ENCODE measurements around the gene SIRT3. TPM values are rescaled to one million over a fixed set of nuclear protein-coding genes. Genes with fewer than 3 reads are reported as not detected.
"Not testable (repeated sequence)": the region's sequence is repeated elsewhere in the genome, so short reads cannot be mapped to it uniquely, and the experiment has no call there.

Gene SIRT3
- total RNA-seq, 2 experiments from 2014 or later = 24.3 to 25.2 TPM

DNA sequence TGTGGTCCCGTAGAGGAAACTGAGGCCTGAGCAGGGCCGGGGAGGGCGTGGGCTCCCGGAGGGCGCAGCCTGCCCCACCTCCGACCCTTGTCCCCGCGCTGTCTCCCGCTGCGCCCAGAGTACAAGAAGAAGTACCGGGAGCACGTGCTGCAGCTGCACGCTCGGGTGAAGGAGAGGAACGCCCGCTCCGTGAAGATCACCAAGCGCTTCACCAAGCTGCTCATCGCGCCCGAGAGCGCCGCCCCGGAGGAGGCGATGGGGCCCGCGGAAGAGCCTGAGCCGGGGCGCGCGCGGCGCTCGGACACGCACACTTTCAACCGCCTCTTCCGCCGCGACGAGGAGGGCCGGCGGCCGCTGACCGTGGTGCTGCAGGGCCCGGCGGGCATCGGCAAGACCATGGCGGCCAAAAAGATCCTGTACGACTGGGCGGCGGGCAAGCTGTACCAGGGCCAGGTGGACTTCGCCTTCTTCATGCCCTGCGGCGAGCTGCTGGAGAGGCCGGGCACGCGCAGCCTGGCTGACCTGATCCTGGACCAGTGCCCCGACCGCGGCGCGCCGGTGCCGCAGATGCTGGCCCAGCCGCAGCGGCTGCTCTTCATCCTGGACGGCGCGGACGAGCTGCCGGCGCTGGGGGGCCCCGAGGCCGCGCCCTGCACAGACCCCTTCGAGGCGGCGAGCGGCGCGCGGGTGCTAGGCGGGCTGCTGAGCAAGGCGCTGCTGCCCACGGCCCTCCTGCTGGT lies 44.0 kb upstream of the SIRT3 start:
- H3K27me3 Mint-ChIP-seq = no peaks in the 10 kb centered on the region
- POLR2A ChIA-PET = interaction anchor here (0.7 to 16.3 kb wide), 16 partner anchors 9 to 136 kb away, joined by 3 to 336 read pairs (median 8); partner anchors contain the start of genes BET1L, IFITM1, IFITM2 and PGGHG

GRCh38 chr11:279040-279965 lies 43.2 kb upstream of the SIRT3 start:
- peaks cover 10% of the 10 kb centered on the region for H3K9me3 Mint-ChIP-seq
- POLR2A ChIA-PET = interaction anchor here (0.5 to 16.3 kb wide), 17 partner anchors 8 to 422 kb away, joined by 3 to 336 read pairs (median 9); partner anchors contain the start of genes BET1L, IFITM1, IFITM2 and PGGHG
- H3K27ac Mint-ChIP-seq = peak overlapping the region; percentile 99
- H3K27me3 Mint-ChIP-seq = no peaks in the 10 kb centered on the region
- ATAC-seq (ENCODE audit: low read depth) = peak; percentile 12
- peaks cover 31% of the 10 kb centered on the region for H3K4me1 Mint-ChIP-seq
- H3K4me3 Mint-ChIP-seq = peak overlapping the region; percentile 97
- DNase-seq = peak; percentile 68
- H3K36me3 Mint-ChIP-seq = peaks cover 55% of the 10 kb centered on the region

More for the DNA sequence above, 44.0 kb upstream of the SIRT3 start:
- peak; percentile 69 for DNase-seq
- H3K9me3 Mint-ChIP-seq = peaks cover 10% of the 10 kb centered on the region
- peaks cover 60% of the 10 kb centered on the region for H3K36me3 Mint-ChIP-seq
- peaks cover 32% of the 10 kb centered on the region for H3K4me1 Mint-ChIP-seq
- peak; percentile 31 for ATAC-seq (ENCODE audit: low read depth)
- H3K27ac Mint-ChIP-seq = peak overlapping the region; percentile 95
- H3K4me3 Mint-ChIP-seq = peak overlapping the region; percentile 89

- DNase-seq (peak; percentile 49), ATAC-seq (ENCODE audit: low read depth) (no peak)
- H3K27ac Mint-ChIP-seq = peak within 1 kb of the TSS; percentile 99
- H3K4me3 Mint-ChIP-seq = peak within 1 kb of the TSS; percentile 97
- H3K9me3 Mint-ChIP-seq = peaks cover 10% of the 10 kb centered on the region
- peaks cover 48% of the 10 kb centered on the region for H3K36me3 Mint-ChIP-seq
- H3K27me3 Mint-ChIP-seq = peaks cover 2% of the 10 kb centered on the region
- POLR2A ChIA-PET = interaction anchor here (0.5 to 16.3 kb wide), 16 partner anchors 11 to 423 kb away, joined by 3 to 336 read pairs (median 6); partner anchors contain the start of genes BET1L, IFITM1, IFITM2 and IFITM5
- H3K4me1 Mint-ChIP-seq = peaks cover 25% of the 10 kb centered on the region
Observed at GRCh38 chr11:278001-278951, 42.1 kb upstream of the SIRT3 start, which contains the start of gene NLRP6. Gene NLRP6, plus strand, starts transcription at chr11:278407. Its CDS starts 163 bp downstream, at chr11:278570.

DNA sequence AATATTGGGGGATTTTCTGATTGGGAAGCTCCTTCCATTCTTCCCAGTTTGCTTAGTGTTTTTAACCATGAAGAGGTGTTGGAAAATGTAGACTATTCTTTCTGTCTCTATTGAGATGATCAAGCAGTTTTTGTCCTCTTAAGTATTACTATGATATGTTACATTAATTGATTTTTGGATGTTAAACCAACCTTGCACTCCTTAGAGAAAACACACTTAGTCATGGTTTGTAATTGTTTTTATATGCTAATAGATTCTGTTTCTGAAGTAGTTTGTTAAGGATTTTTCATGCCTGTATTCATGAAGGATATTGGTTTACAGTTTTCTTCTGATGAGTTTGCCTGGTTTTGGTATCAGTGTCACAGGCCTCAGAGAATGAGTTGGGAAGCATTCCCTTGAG lies 40.1 kb upstream of the SIRT3 start:
- POLR2A ChIA-PET = interaction anchor here (13.4 to 16.3 kb wide), 2 partner anchors 9 to 14 kb away, joined by 264 to 336 read pairs; partner anchors contain the start of gene PGGHG
- Mint-ChIP-seq H3K27ac (no peak overlapping the region), H3K4me1 (peaks cover 12% of the 10 kb centered on the region), H3K4me3 (no peak overlapping the region), H3K27me3 (peaks cover 2% of the 10 kb centered on the region), H3K36me3 (peaks cover 34% of the 10 kb centered on the region), H3K9me3 (peaks cover 10% of the 10 kb centered on the region)
- DNase-seq (no peak), ATAC-seq (ENCODE audit: low read depth) (no peak)

- Mint-ChIP-seq H3K9me3 (peaks cover 10% of the 10 kb centered on the region), H3K4me1 (peaks cover 24% of the 10 kb centered on the region)
- POLR2A ChIA-PET = interaction anchor here (0.6 to 3.1 kb wide), 2 partner anchors 15 to 134 kb away, joined by 3 to 16 read pairs; no protein-coding TSS in a partner anchor
Observed at GRCh38 chr11:272931-273198, 36.7 kb upstream of the SIRT3 start.

DNA sequence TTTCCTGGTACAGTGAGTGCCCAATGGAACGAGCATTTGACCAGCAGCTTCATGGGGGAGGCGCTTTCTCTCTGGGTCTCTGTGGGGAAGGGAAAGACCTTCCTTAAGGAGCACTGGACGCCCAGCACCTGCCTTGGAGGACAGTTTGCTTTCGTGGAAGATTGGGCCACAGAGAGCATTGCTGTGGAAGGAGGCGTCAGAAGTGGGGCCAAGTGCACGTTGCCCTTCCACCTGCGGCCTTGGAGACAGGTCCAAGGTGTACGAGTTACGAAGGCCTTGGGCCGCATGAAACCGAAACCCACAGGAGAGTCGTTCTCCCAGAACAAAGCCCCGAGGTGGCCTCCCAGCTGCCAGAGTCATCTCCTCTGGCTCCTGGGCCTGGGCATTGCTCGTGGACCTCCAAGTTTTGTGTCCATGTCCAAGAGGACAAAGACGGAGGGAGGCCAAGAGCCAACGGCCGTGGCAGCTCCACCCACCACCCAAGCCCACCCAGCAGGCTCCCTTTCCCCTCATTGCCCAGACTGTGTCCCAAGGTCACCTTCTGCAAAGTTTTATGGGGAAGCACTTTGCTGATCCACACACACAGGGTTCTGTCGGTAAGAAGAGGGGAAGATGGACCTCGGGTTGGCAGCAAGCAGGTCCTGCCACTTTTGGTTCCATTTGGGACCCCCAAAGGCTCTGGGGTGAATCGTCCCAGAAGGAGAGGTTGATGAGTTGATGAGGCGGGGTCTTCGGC lies 36.2 kb upstream of the SIRT3 start:
- peaks cover 17% of the 10 kb centered on the region for H3K36me3 Mint-ChIP-seq
- H3K27me3 Mint-ChIP-seq = peaks cover 2% of the 10 kb centered on the region
- peaks cover 9% of the 10 kb centered on the region for H3K9me3 Mint-ChIP-seq
- peaks cover 23% of the 10 kb centered on the region for H3K4me1 Mint-ChIP-seq
- H3K4me3 Mint-ChIP-seq = no peak overlapping the region
- DNase-seq (no peak), ATAC-seq (ENCODE audit: low read depth) (no peak)
- POLR2A ChIA-PET = interaction anchor here (1.2 to 3.1 kb wide), 3 partner anchors 8 to 15 kb away, joined by 6 to 16 read pairs (median 14); no protein-coding TSS in a partner anchor
- no peak overlapping the region for H3K27ac Mint-ChIP-seq

More at GRCh38 chr11:272931-273198, 36.7 kb upstream of the SIRT3 start:
- peaks cover 2% of the 10 kb centered on the region for H3K27me3 Mint-ChIP-seq
- peaks cover 21% of the 10 kb centered on the region for H3K36me3 Mint-ChIP-seq
- H3K4me3 Mint-ChIP-seq = no peak overlapping the region
- no peak for ATAC-seq (ENCODE audit: low read depth)
- H3K27ac Mint-ChIP-seq = no peak overlapping the region
- no peak for DNase-seq

GRCh38 chr11:271319-271715 lies 35.2 kb upstream of the SIRT3 start:
- Mint-ChIP-seq H3K4me3 (no peak overlapping the region), H3K27me3 (peaks cover 2% of the 10 kb centered on the region), H3K27ac (no peak overlapping the region), H3K4me1 (peaks cover 25% of the 10 kb centered on the region), H3K9me3 (peaks cover 4% of the 10 kb centered on the region), H3K36me3 (peaks cover 10% of the 10 kb centered on the region)
- POLR2A ChIA-PET = interaction anchor here (0.8 to 3.1 kb wide), 5 partner anchors 9 to 64 kb away, joined by 3 to 16 read pairs (median 6); partner anchors contain the start of genes BET1L and RIC8A
- ATAC-seq (ENCODE audit: low read depth) (no peak), DNase-seq (no peak)

DNA sequence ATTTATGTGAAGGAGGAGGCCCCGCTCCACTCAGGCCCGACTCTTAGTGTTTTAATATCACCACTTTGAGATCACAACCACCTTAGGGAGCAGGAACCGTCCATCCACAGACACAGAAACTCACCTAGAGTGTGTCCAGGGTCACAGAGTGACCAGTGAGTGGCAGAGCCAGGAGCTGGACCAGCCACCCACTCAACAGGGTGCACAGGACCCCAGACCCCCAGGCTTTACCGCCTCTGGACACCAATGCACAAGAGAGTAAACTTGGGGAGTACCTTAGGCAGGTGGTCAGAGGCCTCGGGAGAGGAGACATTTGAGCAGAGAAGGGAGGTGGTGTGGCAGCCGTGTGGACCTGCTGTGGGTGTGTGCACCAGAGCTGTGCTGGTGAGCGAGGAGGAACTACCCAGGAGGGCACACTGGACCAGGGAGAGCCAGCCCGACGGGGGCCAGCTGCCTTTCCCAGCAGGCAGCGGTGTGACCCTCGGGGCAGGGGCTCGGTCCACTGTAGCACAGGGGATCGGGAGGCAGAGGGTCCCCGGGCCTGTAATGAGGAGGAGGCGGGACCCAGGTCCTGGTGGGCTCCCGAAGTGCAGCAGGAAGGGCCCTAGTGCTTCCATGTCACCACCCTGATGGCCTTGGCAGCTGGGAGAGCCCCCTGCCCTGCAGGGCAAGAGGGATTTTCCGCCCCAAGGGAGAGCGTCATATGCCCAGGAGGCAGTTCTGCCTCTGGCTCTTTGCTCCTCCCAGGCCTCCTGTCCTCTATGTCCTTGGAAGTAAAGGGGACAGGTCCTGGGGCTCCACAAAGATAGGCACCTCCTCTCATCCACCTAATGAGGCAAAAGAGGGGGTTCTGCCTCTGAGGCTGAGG lies 34.5 kb upstream of the SIRT3 start:
- H3K36me3 Mint-ChIP-seq = peaks cover 5% of the 10 kb centered on the region
- DNase-seq = no peak

DNA sequence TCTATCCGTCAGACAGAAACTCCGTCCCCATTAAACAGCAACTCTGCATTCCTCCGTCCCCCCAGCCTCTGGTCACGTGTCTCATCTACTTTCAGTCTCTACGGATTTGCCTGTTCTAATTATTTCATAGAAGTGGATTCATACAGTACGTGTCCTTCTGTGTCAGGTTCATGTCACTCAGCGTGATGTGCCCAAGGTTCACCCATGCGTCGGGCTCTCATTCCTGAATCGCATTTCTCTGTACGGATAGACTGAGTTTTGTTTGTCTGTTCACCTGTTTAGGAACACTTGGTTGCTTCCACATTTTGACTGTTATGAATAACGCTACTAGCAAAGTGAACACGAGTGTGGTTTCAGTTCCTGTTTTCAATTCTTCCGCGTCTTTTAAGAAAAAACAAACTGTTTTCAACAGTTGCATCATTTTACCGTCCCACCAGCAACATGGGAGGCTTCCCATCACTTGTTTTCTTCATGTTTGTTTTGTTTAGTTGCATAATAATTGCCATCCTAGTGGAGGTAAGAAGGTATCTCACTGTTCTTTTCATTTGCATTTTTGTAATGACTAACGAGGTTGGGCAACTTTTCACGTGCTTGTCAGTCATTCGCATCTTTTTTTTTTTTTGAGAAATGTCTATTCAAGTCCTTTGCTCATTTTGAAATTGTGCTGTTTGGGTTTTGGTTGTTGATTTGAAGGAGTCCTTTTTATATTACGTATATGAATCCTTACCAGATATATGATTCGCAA lies 33.2 kb upstream of the SIRT3 start:
- Mint-ChIP-seq H3K4me1 (peaks cover 25% of the 10 kb centered on the region), H3K27me3 (peaks cover 2% of the 10 kb centered on the region), H3K27ac (peak overlapping the region; percentile 96), H3K36me3 (peaks cover 5% of the 10 kb centered on the region), H3K9me3 (no peaks in the 10 kb centered on the region), H3K4me3 (peak overlapping the region; percentile 91)
- POLR2A ChIA-PET = interaction anchor here (0.8 to 4.7 kb wide), 13 partner anchors 15 to 86 kb away, joined by 3 to 336 read pairs (median 21); partner anchors contain the start of genes BET1L, IFITM2, NLRP6 and PGGHG
- ATAC-seq (ENCODE audit: low read depth) (peak; percentile 34), DNase-seq (peak; percentile 56)

More for the DNA sequence above, 34.5 kb upstream of the SIRT3 start:
- H3K4me3 Mint-ChIP-seq = no peak overlapping the region
- POLR2A ChIA-PET = interaction anchor here (0.8 to 3.1 kb wide), 4 partner anchors 10 to 63 kb away, joined by 3 to 16 read pairs (median 9); partner anchors contain the start of genes BET1L and RIC8A
- peaks cover 25% of the 10 kb centered on the region for H3K4me1 Mint-ChIP-seq
- no peaks in the 10 kb centered on the region for H3K9me3 Mint-ChIP-seq
- peak overlapping the region; percentile 80 for H3K27ac Mint-ChIP-seq
- peaks cover 2% of the 10 kb centered on the region for H3K27me3 Mint-ChIP-seq
- no peak for ATAC-seq (ENCODE audit: low read depth)

GRCh38 chr11:268716-269145 lies 32.6 kb upstream of the SIRT3 start:
- ATAC-seq (ENCODE audit: low read depth) (peak; percentile 41), DNase-seq (peak; percentile 69)
- H3K36me3 Mint-ChIP-seq, H3K9me3 Mint-ChIP-seq, H3K27me3 Mint-ChIP-seq: not testable (repeated sequence)
- Mint-ChIP-seq H3K27ac (peak overlapping the region; percentile 96), H3K4me1 (peaks cover 25% of the 10 kb centered on the region), H3K4me3 (peak overlapping the region; percentile 91)
- POLR2A ChIA-PET = interaction anchor here (0.8 to 4.7 kb wide), 15 partner anchors 15 to 240 kb away, joined by 3 to 336 read pairs (median 15); partner anchors contain the start of genes BET1L, IFITM2, NLRP6 and PGGHG
